OCI-LY1 (cell line): ENCODE data around the gene CCDC116.

Experiments
- H2AFZ ChIP-seq: fragments of 200-600 bp; sonication (generic), shearing (Covaris generic); 2 replicates; pipeline ENCODE4 v1.6.0; 2014; ENCODE audit warnings: antibody characterized with exemption, mild to moderate bottlenecking, low read length
- H3F3A ChIP-seq: fragments of 200-600 bp; sonication (generic), shearing (Covaris generic); 2 replicates; pipeline ENCODE4 v1.6.0; 2014; ENCODE audit warnings: mild to moderate bottlenecking, antibody characterized with exemption, low read length, moderate library complexity; ENCODE audit not compliant: insufficient read depth
- H3K27ac ChIP-seq: fragments of 200-600 bp; sonication (generic); 2 replicates; pipeline ENCODE4 v1.5.1; 2014; ENCODE audit warnings: low read length, mixed run types, mild to moderate bottlenecking, low read depth; ENCODE audit not compliant: poor library complexity, severe bottlenecking
- H3K27me3 ChIP-seq: fragments of 200-600 bp; sonication (generic); 2 replicates; pipeline ENCODE4 v1.6.0; 2014; ENCODE audit warnings: antibody characterized with exemption, mild to moderate bottlenecking, low read length, moderate library complexity; ENCODE audit not compliant: insufficient read depth
- H3K36me3 ChIP-seq: fragments of 200-600 bp; sonication (generic); 2 replicates; pipeline ENCODE4 v1.6.1; 2014; ENCODE audit warnings: mild to moderate bottlenecking, antibody characterized with exemption, low read length, moderate library complexity, mixed read lengths; ENCODE audit not compliant: insufficient read depth
- H3K4me1 ChIP-seq: fragments of 200-600 bp; sonication (generic); 2 replicates; pipeline ENCODE4 v1.5.1; 2014; ENCODE audit warnings: mild to moderate bottlenecking, low read length, moderate library complexity; ENCODE audit not compliant: insufficient read depth, severe bottlenecking
- H3K4me2 ChIP-seq: fragments of 200-600 bp; sonication (generic), shearing (Covaris generic); 2 replicates; pipeline ENCODE4 v1.6.1; 2014; ENCODE audit warnings: low read length
- H3K4me3 ChIP-seq: fragments of 200-600 bp; sonication (generic); 2 replicates; pipeline ENCODE4 v1.5.1; 2014; ENCODE audit warnings: low read length, low read depth, mild to moderate bottlenecking, mixed read lengths; ENCODE audit not compliant: poor library complexity, severe bottlenecking
- H3K79me2 ChIP-seq: fragments of 200-600 bp; shearing (Covaris generic); 2 replicates; pipeline ENCODE4 v1.6.1; 2016; ENCODE audit warnings: mixed run types, low read length, mixed read lengths; ENCODE audit not compliant: insufficient read depth
- H3K9ac ChIP-seq: fragments of 200-600 bp; sonication (generic), shearing (Covaris generic); 2 replicates; pipeline ENCODE4 v1.6.1; 2014; ENCODE audit warnings: mild to moderate bottlenecking, low read length, mixed read lengths
- H3K9me2 ChIP-seq: fragments of 200-600 bp; sonication (generic), shearing (Covaris generic); 2 replicates; pipeline ENCODE4 v1.6.1; 2014; ENCODE audit warnings: low read depth, mild to moderate bottlenecking, low read length, mixed read lengths
- H3K9me3 ChIP-seq: fragments of 200-600 bp; shearing (Covaris generic); 2 replicates; pipeline ENCODE4 v1.6.1; 2014; ENCODE audit warnings: low read length, mixed read lengths
- H4K20me1 ChIP-seq: fragments of 200-600 bp; sonication (generic), shearing (Covaris generic); 2 replicates; pipeline ENCODE4 v1.6.0; 2016; ENCODE audit warnings: mild to moderate bottlenecking, low read length; ENCODE audit not compliant: insufficient read depth
- CTCF ChIP-seq: fragments of 200-600 bp; sonication (generic), shearing (Covaris generic); IDR thresholded peaks from 2 replicates; pipeline ENCODE4 v1.5.1; 2017; ENCODE audit warnings: mild to moderate bottlenecking, antibody characterized with exemption, low read length, moderate library complexity, mixed read lengths
- EZH2 ChIP-seq: fragments of 200-600 bp; sonication (generic), shearing (Covaris generic); IDR thresholded peaks from 2 replicates; pipeline ENCODE4 v1.8.0; 2017; ENCODE audit warnings: borderline replicate concordance, mixed run types, mild to moderate bottlenecking, antibody characterized with exemption, low read length, moderate library complexity, mixed read lengths

The CCDC116 gene

GRCh38 chr22:21646608-21647590 lies 14.3 kb downstream of the CCDC116 start:
- Histone ChIP-seq H3K4me2 (no peak overlapping the region), H3K4me1 (peaks cover 28% of the 10 kb centered on the region), H3K4me3 (no peak overlapping the region), H3F3A (no peaks in the 10 kb centered on the region), H3K9me3 (no peaks in the 10 kb centered on the region), H3K79me2 (peaks cover 4% of the 10 kb centered on the region; the same call in 1 of the 2 replicates), H3K9me2 (no peaks in the 10 kb centered on the region), H4K20me1 (no peaks in the 10 kb centered on the region), H3K9ac (no peak overlapping the region), H3K36me3 (peaks cover 42% of the 10 kb centered on the region), H3K27ac (no peak overlapping the region), H3K27me3 (no peaks in the 10 kb centered on the region), H2AFZ (no peak overlapping the region)
- TF ChIP-seq EZH2: no peak
- TF ChIP-seq CTCF: peak; percentile 81

- TF ChIP-seq CTCF (no peak), EZH2 (no peak)
- Histone ChIP-seq H4K20me1 (no peaks in the 10 kb centered on the region), H3K27me3 (no peaks in the 10 kb centered on the region), H3K9ac (no peak overlapping the region), H3K9me3 (no peaks in the 10 kb centered on the region), H3K9me2 (no peaks in the 10 kb centered on the region), H3K36me3 (peaks cover 37% of the 10 kb centered on the region), H3F3A (no peaks in the 10 kb centered on the region), H3K4me3 (no peak overlapping the region), H3K27ac (peak overlapping the region; percentile 53), H3K4me2 (no peak overlapping the region), H3K4me1 (peaks cover 24% of the 10 kb centered on the region), H2AFZ (no peak overlapping the region), H3K79me2 (no peaks in the 10 kb centered on the region)
These were observed 17.7 kb downstream of the CCDC116 start for GRCh38 chr22:21650280-21650679.

GRCh38 chr22:21650823-21651520 lies 18.4 kb downstream of the CCDC116 start:
- H3K27ac ChIP-seq: peak overlapping the region; percentile 53
- H3K9me3 ChIP-seq: no peaks in the 10 kb centered on the region
- H3K27me3 ChIP-seq: no peaks in the 10 kb centered on the region
- peaks cover 24% of the 10 kb centered on the region for H3K4me1 ChIP-seq
- TF ChIP-seq EZH2: no peak
- no peak for TF ChIP-seq CTCF
- peak overlapping the region; percentile 88 for H3K4me2 ChIP-seq
- H3K79me2 ChIP-seq: no peaks in the 10 kb centered on the region
- peaks cover 32% of the 10 kb centered on the region; the same call in 1 of the 2 replicates for H3K36me3 ChIP-seq
- no peaks in the 10 kb centered on the region for H4K20me1 ChIP-seq
- H2AFZ ChIP-seq: no peak overlapping the region
- no peaks in the 10 kb centered on the region for H3K9me2 ChIP-seq
- peak overlapping the region; percentile 77 for H3K9ac ChIP-seq
- peak overlapping the region; percentile 77 for H3K4me3 ChIP-seq
- H3F3A ChIP-seq: no peaks in the 10 kb centered on the region
